Measurements from ENCODE around the gene ARHGAP12. TPM values are rescaled to one million over a fixed set of nuclear protein-coding genes. Genes with fewer than 3 reads are reported as not detected.

Gene ARHGAP12
- polyA plus RNA-seq, 1 donor from 2014 or later = 62.6 TPM

DNA sequence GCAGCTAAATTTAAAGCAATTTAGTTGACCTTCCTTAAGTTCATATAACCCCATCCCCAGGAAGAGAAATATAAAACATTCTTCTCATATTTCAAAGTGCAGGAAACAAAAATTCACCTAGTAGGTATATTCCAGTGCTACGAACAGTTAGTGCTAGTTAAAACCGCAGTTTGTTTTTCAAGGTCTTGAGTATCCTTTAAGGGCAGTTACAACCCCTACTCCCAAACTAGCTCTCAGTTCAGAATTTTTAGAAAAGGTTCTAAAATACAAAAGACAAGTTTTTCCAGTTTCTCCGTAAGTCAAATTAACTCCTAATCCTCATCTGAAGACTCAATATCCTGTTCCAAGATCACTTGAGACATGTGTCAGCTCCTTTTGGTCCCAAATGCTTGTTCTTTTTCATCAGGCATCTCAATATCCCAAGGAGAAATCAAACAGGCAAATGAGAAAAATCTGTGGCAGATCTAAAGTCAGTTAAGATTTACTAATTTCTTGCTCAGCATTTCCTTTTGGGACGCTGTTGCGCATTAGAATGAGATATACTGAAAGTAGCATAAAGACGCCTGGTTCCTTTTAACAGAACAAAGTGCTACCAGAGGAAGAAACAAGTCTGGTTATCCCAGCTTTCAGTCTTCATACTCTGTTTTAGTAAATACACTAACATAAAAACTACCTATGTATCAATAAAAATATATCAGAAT is 51.8 kb downstream of the ARHGAP12 start:
- no peaks in the 10 kb centered on the region for H3K9me2 ChIP-seq (ENCODE audit: insufficient read depth, low read length)
- H3K36me3 ChIP-seq (ENCODE audit: insufficient read depth, low read length) = no peaks in the 10 kb centered on the region
- no peak overlapping the region for H3K4me2 ChIP-seq (ENCODE audit: low read length)
- no peak overlapping the region for H3K27ac ChIP-seq (ENCODE audit: low read length)
- H3K27me3 ChIP-seq (ENCODE audit: insufficient read depth, low read depth, low read length) = no peaks in the 10 kb centered on the region
- no peak overlapping the region for H2AFZ ChIP-seq (ENCODE audit: low read depth, low read length)
- H3F3A ChIP-seq (ENCODE audit: insufficient read depth, low read length, poor library complexity, severe bottlenecking) = no peaks in the 10 kb centered on the region
- H3K9me3 ChIP-seq (ENCODE audit: low read length) = no peaks in the 10 kb centered on the region
- no peak overlapping the region for H3K9ac ChIP-seq (ENCODE audit: low read length)
- H4K20me1 ChIP-seq (ENCODE audit: insufficient read depth) = no peaks in the 10 kb centered on the region
- TF ChIP-seq SMC3 (conservative IDR thresholded peaks at IDR 0.05; ENCODE audit: poor library complexity) (no peak), EZH2 (IDR thresholded peaks at IDR 0.05; ENCODE audit: borderline replicate concordance, insufficient read depth, low read length, poor library complexity, severe bottlenecking) (no peak), POLR2AphosphoS5 (IDR thresholded peaks at IDR 0.05) (no peak), MXI1 (conservative IDR thresholded peaks at IDR 0.05; ENCODE audit: poor library complexity, severe bottlenecking) (no peak)
- TF ChIP-seq, protein P1, sequence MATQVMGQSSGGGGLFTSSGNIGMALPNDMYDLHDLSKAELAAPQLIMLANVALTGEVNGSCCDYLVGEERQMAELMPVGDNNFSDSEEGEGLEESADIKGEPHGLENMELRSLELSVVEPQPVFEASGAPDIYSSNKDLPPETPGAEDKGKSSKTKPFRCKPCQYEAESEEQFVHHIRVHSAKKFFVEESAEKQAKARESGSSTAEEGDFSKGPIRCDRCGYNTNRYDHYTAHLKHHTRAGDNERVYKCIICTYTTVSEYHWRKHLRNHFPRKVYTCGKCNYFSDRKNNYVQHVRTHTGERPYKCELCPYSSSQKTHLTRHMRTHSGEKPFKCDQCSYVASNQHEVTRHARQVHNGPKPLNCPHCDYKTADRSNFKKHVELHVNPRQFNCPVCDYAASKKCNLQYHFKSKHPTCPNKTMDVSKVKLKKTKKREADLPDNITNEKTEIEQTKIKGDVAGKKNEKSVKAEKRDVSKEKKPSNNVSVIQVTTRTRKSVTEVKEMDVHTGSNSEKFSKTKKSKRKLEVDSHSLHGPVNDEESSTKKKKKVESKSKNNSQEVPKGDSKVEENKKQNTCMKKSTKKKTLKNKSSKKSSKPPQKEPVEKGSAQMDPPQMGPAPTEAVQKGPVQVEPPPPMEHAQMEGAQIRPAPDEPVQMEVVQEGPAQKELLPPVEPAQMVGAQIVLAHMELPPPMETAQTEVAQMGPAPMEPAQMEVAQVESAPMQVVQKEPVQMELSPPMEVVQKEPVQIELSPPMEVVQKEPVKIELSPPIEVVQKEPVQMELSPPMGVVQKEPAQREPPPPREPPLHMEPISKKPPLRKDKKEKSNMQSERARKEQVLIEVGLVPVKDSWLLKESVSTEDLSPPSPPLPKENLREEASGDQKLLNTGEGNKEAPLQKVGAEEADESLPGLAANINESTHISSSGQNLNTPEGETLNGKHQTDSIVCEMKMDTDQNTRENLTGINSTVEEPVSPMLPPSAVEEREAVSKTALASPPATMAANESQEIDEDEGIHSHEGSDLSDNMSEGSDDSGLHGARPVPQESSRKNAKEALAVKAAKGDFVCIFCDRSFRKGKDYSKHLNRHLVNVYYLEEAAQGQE (IDR thresholded peaks at IDR 0.05; ENCODE audit: borderline replicate concordance) = no peak
- TF ChIP-seq, protein P2, sequence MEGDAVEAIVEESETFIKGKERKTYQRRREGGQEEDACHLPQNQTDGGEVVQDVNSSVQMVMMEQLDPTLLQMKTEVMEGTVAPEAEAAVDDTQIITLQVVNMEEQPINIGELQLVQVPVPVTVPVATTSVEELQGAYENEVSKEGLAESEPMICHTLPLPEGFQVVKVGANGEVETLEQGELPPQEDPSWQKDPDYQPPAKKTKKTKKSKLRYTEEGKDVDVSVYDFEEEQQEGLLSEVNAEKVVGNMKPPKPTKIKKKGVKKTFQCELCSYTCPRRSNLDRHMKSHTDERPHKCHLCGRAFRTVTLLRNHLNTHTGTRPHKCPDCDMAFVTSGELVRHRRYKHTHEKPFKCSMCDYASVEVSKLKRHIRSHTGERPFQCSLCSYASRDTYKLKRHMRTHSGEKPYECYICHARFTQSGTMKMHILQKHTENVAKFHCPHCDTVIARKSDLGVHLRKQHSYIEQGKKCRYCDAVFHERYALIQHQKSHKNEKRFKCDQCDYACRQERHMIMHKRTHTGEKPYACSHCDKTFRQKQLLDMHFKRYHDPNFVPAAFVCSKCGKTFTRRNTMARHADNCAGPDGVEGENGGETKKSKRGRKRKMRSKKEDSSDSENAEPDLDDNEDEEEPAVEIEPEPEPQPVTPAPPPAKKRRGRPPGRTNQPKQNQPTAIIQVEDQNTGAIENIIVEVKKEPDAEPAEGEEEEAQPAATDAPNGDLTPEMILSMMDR (IDR thresholded peaks at IDR 0.05; ENCODE audit: poor library complexity, severe bottlenecking) = no peak
- H3K4me3 ChIP-seq (ENCODE audit: low read length) = no peak overlapping the region
- peaks cover 7% of the 10 kb centered on the region for H3K79me2 ChIP-seq (replicated peaks; ENCODE audit: insufficient read depth, low read length)

DNA sequence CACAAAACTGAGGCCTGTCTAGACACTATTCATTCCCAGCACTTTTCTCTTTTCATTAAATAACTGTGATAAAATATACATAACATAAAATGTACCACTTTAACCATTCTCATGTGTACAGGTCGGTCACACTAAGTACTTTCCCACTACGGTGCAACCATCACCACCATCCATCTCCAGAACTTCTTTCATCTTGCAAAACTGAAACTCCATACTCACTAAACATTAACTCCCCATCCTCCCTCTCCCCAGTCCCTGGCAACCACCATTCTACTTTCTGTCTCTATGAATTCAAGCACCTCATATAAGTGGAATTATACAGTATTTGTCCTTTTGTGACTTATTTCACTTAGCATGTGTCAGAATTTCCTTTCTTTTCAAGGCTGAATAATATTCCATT is 53.0 kb downstream of the ARHGAP12 start:
- H3K4me3 ChIP-seq (ENCODE audit: low read length) = no peak overlapping the region
- TF ChIP-seq EZH2 (IDR thresholded peaks at IDR 0.05; ENCODE audit: borderline replicate concordance, insufficient read depth, low read length, poor library complexity, severe bottlenecking) = no peak
- TF ChIP-seq TAF1 (IDR thresholded peaks at IDR 0.05; ENCODE audit: low read depth) = no peak
- TF ChIP-seq MXI1 (conservative IDR thresholded peaks at IDR 0.05; ENCODE audit: poor library complexity, severe bottlenecking) = no peak
- TF ChIP-seq RAD21 (conservative IDR thresholded peaks at IDR 0.05) = no peak
- TF ChIP-seq, protein P1 (IDR thresholded peaks at IDR 0.05; ENCODE audit: borderline replicate concordance) = no peak
- no peak for TF ChIP-seq POLR2AphosphoS5 (IDR thresholded peaks at IDR 0.05)
- TF ChIP-seq, protein P2 (IDR thresholded peaks at IDR 0.05; ENCODE audit: poor library complexity, severe bottlenecking) = no peak
- no peak overlapping the region for H3K27ac ChIP-seq (ENCODE audit: low read length)
- no peaks in the 10 kb centered on the region for H4K20me1 ChIP-seq (ENCODE audit: insufficient read depth)
- H2AFZ ChIP-seq (ENCODE audit: low read depth, low read length) = no peak overlapping the region
- H3F3A ChIP-seq (ENCODE audit: insufficient read depth, low read length, poor library complexity, severe bottlenecking) = no peaks in the 10 kb centered on the region
- H3K27me3 ChIP-seq (ENCODE audit: insufficient read depth, low read depth, low read length) = no peaks in the 10 kb centered on the region
- no peaks in the 10 kb centered on the region for H3K9me2 ChIP-seq (ENCODE audit: insufficient read depth, low read length)
- H3K9ac ChIP-seq (ENCODE audit: low read length) = no peak overlapping the region
- no peaks in the 10 kb centered on the region for H3K36me3 ChIP-seq (ENCODE audit: insufficient read depth, low read length)
- H3K4me2 ChIP-seq (ENCODE audit: low read length) = no peak overlapping the region
- peaks cover 8% of the 10 kb centered on the region for H3K79me2 ChIP-seq (replicated peaks; ENCODE audit: insufficient read depth, low read length)
- no peaks in the 10 kb centered on the region for H3K9me3 ChIP-seq (ENCODE audit: low read length)

Data from neural cell (in vitro differentiated cells).